ENCODE data around the gene RBM10. TPM values are rescaled to one million over a fixed set of nuclear protein-coding genes. Genes with fewer than 3 reads are reported as not detected.

The RBM10 gene
- total RNA-seq, 1 experiment from 2014 or later = 47.2 TPM

DNA sequence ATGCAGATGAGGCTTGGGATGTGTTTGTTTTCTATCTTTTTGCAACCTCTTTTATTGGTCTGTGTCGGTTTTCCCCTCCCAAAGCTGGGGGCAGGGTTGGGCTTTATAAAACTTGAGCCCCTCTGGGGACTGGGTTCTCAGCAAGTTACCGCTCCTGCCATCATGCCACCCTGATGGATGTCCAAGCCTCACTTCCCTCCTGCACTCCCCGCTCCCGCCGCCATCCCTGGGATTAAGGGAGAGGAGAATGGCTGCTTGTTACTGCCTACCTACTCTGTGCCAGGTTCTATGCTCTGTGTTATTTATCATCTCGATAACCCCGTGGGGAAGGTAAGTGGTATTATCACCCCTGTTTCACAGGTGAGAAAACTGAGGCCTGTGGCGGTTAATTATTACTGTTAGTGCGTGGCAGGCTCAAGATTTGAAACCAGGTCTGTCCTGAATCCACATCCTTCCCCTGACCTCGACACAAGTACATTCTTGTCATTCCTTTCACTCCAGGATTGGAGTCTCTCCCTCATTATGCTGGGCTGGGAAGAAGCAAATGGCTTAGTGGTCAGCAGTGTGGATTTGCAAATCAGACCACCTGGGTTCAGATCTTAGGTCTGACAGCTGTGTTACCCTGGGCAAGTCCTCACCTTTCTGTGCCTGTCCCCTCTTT is 53.1 kb downstream of the RBM10 start:
- intact Hi-C loops (cut with micrococcal nuclease; ENCODE audit: unreplicated experiment) = loop anchor here (10.0 kb wide), 1 partner anchor 827 kb away; no protein-coding TSS in a partner anchor
- Mint-ChIP-seq H3K27ac (ENCODE audit: unreplicated experiment) (no peak overlapping the region), H3K27me3 (ENCODE audit: unreplicated experiment) (no peaks in the 10 kb centered on the region), H3K9me3 (ENCODE audit: low read depth, unreplicated experiment) (no peaks in the 10 kb centered on the region), H3K4me3 (ENCODE audit: low read depth, unreplicated experiment) (no peak overlapping the region), H3K36me3 (ENCODE audit: insufficient read depth, unreplicated experiment) (peaks cover 71% of the 10 kb centered on the region), H3K4me1 (ENCODE audit: low read depth, unreplicated experiment) (peaks cover 18% of the 10 kb centered on the region)
- CTCF ChIA-PET = no interaction called here
- TF ChIP-seq, protein P1, sequence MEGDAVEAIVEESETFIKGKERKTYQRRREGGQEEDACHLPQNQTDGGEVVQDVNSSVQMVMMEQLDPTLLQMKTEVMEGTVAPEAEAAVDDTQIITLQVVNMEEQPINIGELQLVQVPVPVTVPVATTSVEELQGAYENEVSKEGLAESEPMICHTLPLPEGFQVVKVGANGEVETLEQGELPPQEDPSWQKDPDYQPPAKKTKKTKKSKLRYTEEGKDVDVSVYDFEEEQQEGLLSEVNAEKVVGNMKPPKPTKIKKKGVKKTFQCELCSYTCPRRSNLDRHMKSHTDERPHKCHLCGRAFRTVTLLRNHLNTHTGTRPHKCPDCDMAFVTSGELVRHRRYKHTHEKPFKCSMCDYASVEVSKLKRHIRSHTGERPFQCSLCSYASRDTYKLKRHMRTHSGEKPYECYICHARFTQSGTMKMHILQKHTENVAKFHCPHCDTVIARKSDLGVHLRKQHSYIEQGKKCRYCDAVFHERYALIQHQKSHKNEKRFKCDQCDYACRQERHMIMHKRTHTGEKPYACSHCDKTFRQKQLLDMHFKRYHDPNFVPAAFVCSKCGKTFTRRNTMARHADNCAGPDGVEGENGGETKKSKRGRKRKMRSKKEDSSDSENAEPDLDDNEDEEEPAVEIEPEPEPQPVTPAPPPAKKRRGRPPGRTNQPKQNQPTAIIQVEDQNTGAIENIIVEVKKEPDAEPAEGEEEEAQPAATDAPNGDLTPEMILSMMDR (IDR thresholded peaks at IDR 0.05; ENCODE audit: unreplicated experiment) = no peak
- no TSS peak for BruUV-seq (replicated peaks)
- DNase-seq = no peak

GRCh38 chrX:47198687-47199080 is 53.7 kb downstream of the RBM10 start:
- Mint-ChIP-seq H3K4me1 (ENCODE audit: low read depth, unreplicated experiment) (peaks cover 18% of the 10 kb centered on the region), H3K27ac (ENCODE audit: unreplicated experiment) (no peak overlapping the region), H3K4me3 (ENCODE audit: low read depth, unreplicated experiment) (no peak overlapping the region), H3K9me3 (ENCODE audit: low read depth, unreplicated experiment) (no peaks in the 10 kb centered on the region), H3K36me3 (ENCODE audit: insufficient read depth, unreplicated experiment) (peaks cover 71% of the 10 kb centered on the region), H3K27me3 (ENCODE audit: unreplicated experiment) (no peaks in the 10 kb centered on the region)
- no peak for DNase-seq
- intact Hi-C loops (cut with micrococcal nuclease; ENCODE audit: unreplicated experiment) = loop anchor here (10.0 kb wide), 1 partner anchor 826 kb away; no protein-coding TSS in a partner anchor
- TF ChIP-seq, protein P1 (IDR thresholded peaks at IDR 0.05; ENCODE audit: unreplicated experiment) = no peak
- CTCF ChIA-PET = no interaction called here
- BruUV-seq (replicated peaks) = no TSS peak

DNA sequence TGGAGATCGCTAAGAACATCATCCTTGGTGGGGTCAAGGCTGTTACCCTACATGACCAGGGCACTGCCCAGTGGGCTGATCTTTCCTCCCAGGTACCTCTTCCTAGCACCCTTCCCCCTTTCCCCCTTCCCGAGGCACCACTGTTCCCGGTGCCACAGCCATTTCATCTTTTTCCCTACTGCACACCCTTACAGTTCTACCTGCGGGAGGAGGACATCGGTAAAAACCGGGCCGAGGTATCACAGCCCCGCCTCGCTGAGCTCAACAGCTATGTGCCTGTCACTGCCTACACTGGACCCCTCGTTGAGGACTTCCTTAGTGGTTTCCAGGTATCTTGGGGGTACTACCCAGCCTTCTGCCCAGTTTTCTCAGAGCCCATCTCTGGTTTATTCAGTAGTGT is 54.3 kb downstream of the RBM10 start:
- H3K4me1 Mint-ChIP-seq (ENCODE audit: low read depth, unreplicated experiment) = peaks cover 18% of the 10 kb centered on the region
- no peak overlapping the region for H3K4me3 Mint-ChIP-seq (ENCODE audit: low read depth, unreplicated experiment)
- CTCF ChIA-PET = no interaction called here
- no peak for DNase-seq
- no peak overlapping the region for H3K27ac Mint-ChIP-seq (ENCODE audit: unreplicated experiment)
- no peaks in the 10 kb centered on the region for H3K9me3 Mint-ChIP-seq (ENCODE audit: low read depth, unreplicated experiment)
- TF ChIP-seq, protein P1 (IDR thresholded peaks at IDR 0.05; ENCODE audit: unreplicated experiment) = no peak
- no peaks in the 10 kb centered on the region for H3K27me3 Mint-ChIP-seq (ENCODE audit: unreplicated experiment)
- peaks cover 71% of the 10 kb centered on the region for H3K36me3 Mint-ChIP-seq (ENCODE audit: insufficient read depth, unreplicated experiment)
- BruUV-seq (replicated peaks) = no TSS peak
- intact Hi-C loops (cut with micrococcal nuclease; ENCODE audit: unreplicated experiment) = loop anchor here (10.0 kb wide), 1 partner anchor 826 kb away; no protein-coding TSS in a partner anchor

GRCh38 chrX:47200385-47201150 is 55.5 kb downstream of the RBM10 start:
- DNase-seq = no peak
- no TSS peak for BruUV-seq (replicated peaks)
- peaks cover 14% of the 10 kb centered on the region for H3K4me1 Mint-ChIP-seq (ENCODE audit: low read depth, unreplicated experiment)
- TF ChIP-seq, protein P1 (IDR thresholded peaks at IDR 0.05; ENCODE audit: unreplicated experiment) = no peak
- no peak overlapping the region for H3K27ac Mint-ChIP-seq (ENCODE audit: unreplicated experiment)
- H3K36me3 Mint-ChIP-seq (ENCODE audit: insufficient read depth, unreplicated experiment) = peaks cover 69% of the 10 kb centered on the region
- H3K4me3 Mint-ChIP-seq (ENCODE audit: low read depth, unreplicated experiment) = no peak overlapping the region
- intact Hi-C loops (cut with micrococcal nuclease; ENCODE audit: unreplicated experiment) = no loop called here
- H3K27me3 Mint-ChIP-seq (ENCODE audit: unreplicated experiment) = no peaks in the 10 kb centered on the region
- CTCF ChIA-PET = interaction anchor here (1.0 kb wide), 1 partner anchor 17 kb away, joined by 6 read pairs; no protein-coding TSS in a partner anchor
- H3K9me3 Mint-ChIP-seq (ENCODE audit: low read depth, unreplicated experiment) = no peaks in the 10 kb centered on the region

Measured in Calu3 (cell line).